ENCODE data around the gene CLDN19. TPM values are rescaled to one million over a fixed set of nuclear protein-coding genes. Genes with fewer than 3 reads are reported as not detected.

The CLDN19 gene
- total and polyA plus RNA-seq, 2 of the 8 experiments (the other 6 are each of a cell fraction or from before 2014, with no cell fraction given), result 9.7 to 17.2 TPM

- Histone ChIP-seq H4K5ac (ENCODE audit: insufficient read length, low read depth, low read length) (no peak overlapping the region), H3K4me3 (ENCODE audit: extremely low read depth in 1 of 4, insufficient read depth in 2 of 4, low read depth in 3 of 4, low read length in 4 of 4) (no peak overlapping the region), H2AK5ac (ENCODE audit: low read depth, low read length) (no peak overlapping the region), H2BK120ac (replicated peaks; ENCODE audit: low read depth, low read length) (no peak overlapping the region), H2BK5ac (ENCODE audit: low read depth, low read length) (no peak overlapping the region), H2BK15ac (ENCODE audit: low read length) (no peak overlapping the region), H4K91ac (replicated peaks; ENCODE audit: insufficient read length, low read length) (no peak overlapping the region), H3K27me3 (replicated peaks in 1 of 4; ENCODE audit: control insufficient read depth in 3 of 4, extremely low read depth in 1 of 4, insufficient read depth in 3 of 4, low read length in 3 of 4) (no peaks in the 10 kb centered on the region), H3K79me1 (ENCODE audit: low read depth, low read length) (peaks cover 3% of the 10 kb centered on the region; the same call in 1 of the 2 replicates), H3K4ac (replicated peaks; ENCODE audit: insufficient read length, low read depth, low read length) (no peak overlapping the region), H2AFZ (ENCODE audit: low read length) (no peak overlapping the region), H4K8ac (ENCODE audit: extremely low read depth, insufficient read depth, low read length) (no peak overlapping the region), H3K18ac (ENCODE audit: extremely low read depth, low read length) (no peak overlapping the region), H3K9ac (replicated peaks in 1 of 4; ENCODE audit: extremely low read depth in 1 of 4, low read depth in 3 of 4, low read length in 3 of 4) (no peak overlapping the region), H3K36me3 (ENCODE audit: control insufficient read depth in 2 of 4, insufficient read depth in 4 of 4, low read length in 3 of 4) (no peaks in the 10 kb centered on the region), H3K56ac (replicated peaks; ENCODE audit: insufficient read length, low read depth, low read length) (no peak overlapping the region), H2BK12ac (ENCODE audit: low read depth, low read length) (no peak overlapping the region), H3K14ac (ENCODE audit: insufficient read length) (no peak overlapping the region), H3K27ac (ENCODE audit: low read depth, low read length) (no peak overlapping the region), H3K4me2 (ENCODE audit: insufficient read depth in 1 of 2, low read depth in 2 of 2, low read length in 2 of 2) (no peak overlapping the region), H3K79me2 (ENCODE audit: control insufficient read depth in 1 of 2, insufficient read depth in 2 of 2, low read length in 2 of 2) (no peaks in the 10 kb centered on the region), H4K20me1 (replicated peaks in 1 of 2; ENCODE audit: control insufficient read depth in 1 of 2, insufficient read depth in 2 of 2, low read length in 2 of 2) (peaks cover 0 to 4% of the 10 kb centered on the region in 2 experiments), H3K9me3 (ENCODE audit: insufficient read depth in 2 of 2, low read depth in 1 of 2, low read length in 1 of 2) (no peaks in the 10 kb centered on the region), H3K4me1 (replicated peaks in 1 of 4; ENCODE audit: control insufficient read depth in 3 of 4, insufficient read depth in 4 of 4, low read length in 3 of 4) (peaks cover 0 to 29% (median 20%) of the 10 kb centered on the region in 4 experiments; a peak in 6 of 7 replicates), H2BK20ac (ENCODE audit: low read length) (no peak overlapping the region), H3K23ac (ENCODE audit: insufficient read length) (no peak overlapping the region), H3K23me2 (ENCODE audit: low read depth, low read length) (peaks cover 5% of the 10 kb centered on the region; the same call in 1 of the 2 replicates)
- CTCF ChIA-PET (ENCODE audit: partially characterized antibody), result interaction anchor here (0.6 to 6.4 kb wide), 12 partner anchors 10 to 562 kb away, joined by 3 to 62 read pairs (median 3); partner anchors contain the start of gene YBX1
- WGBS, 2 experiments (ENCODE audit: extremely low coverage in 1 of 2, insufficient coverage in 1 of 2, insufficient read length in 1 of 2, insufficient replicate concordance in 2 of 2, low coverage in 1 of 2, low lambda C conversion rate in 2 of 2, missing lambda C conversion rate in 1 of 2), result 94% methylated on average over 4 of the region's 4 CpGs; no CpG with 5 or more reads in 1 of the 2 experiments
- DNase-seq (ENCODE audit: low read depth in 1 of 2, low spot score in 2 of 2), result no peak
- FAIRE-seq, result no peak
- no peak for TF ChIP-seq NRF1 (IDR thresholded peaks at IDR 0.05; ENCODE audit: low read depth, low read length)
- no peak for TF ChIP-seq ATF2 (IDR thresholded peaks at IDR 0.05; ENCODE audit: low read length)
- TF ChIP-seq YY1 (IDR thresholded peaks at IDR 0.05; ENCODE audit: low read depth, low read length), result peak; percentile 46; the same call in 1 of the 2 replicates
- TF ChIP-seq RAD21 (IDR thresholded peaks at IDR 0.05 in 1 of 2, conservative IDR thresholded peaks at IDR 0.05 in 1 of 2; ENCODE audit: low read depth in 2 of 2, low read length in 2 of 2), result peak; percentile 19 to 49; a peak in 2 of 4 replicates
- peak in 2 of 3 experiments; percentile 50 to 57; a peak in 3 of 4 replicates for TF ChIP-seq CTCF (IDR thresholded peaks at IDR 0.05; ENCODE audit: control extremely low read depth in 1 of 3, insufficient read depth in 1 of 3, low read depth in 1 of 3, low read length in 3 of 3)
- POLR2A ChIA-PET (ENCODE audit: partially characterized antibody), result no interaction called here
Observed at GRCh38 chr1:42736152-42736551, 3.9 kb downstream of the CLDN19 start.

Measured in H1 (cell line).